HepG2 (cell line): Measurements from ENCODE around the gene ARHGEF7. TPM values are rescaled to one million over a fixed set of nuclear protein-coding genes. Genes with fewer than 3 reads are reported as not detected.

Experiments
- ATAC-seq: fragments of 200-7000 bp; cut with Tn5 transposase; 3 replicates; pipeline ENCODE4 v1.9.1; 2020; ENCODE audit warnings: mild to moderate bottlenecking, moderate library complexity
- BruUV-seq: library from RNA; stranded (reverse); fragments of 400-500 nt; replicated peaks from 2 replicates; lab custom pipeline; 2021; lab: Mats Ljungman, UMichigan
- CTCF ChIA-PET: fragments of 300-600 bp; formaldehyde crosslinking; extraction: SDS; loops from one replicate; lab custom pipeline; 2021; ENCODE audit warnings: low total read pairs, inconsistent platforms, low intra/inter-chr PET ratio; lab: Yijun Ruan, JAX
- POLR2A ChIA-PET: fragments of 350-600 bp; sonication (Branson Sonifier 250); formaldehyde crosslinking; loops from one replicate; lab custom pipeline; 2020; ENCODE audit warnings: antibody characterized with exemption, inconsistent platforms; lab: Yijun Ruan, JAX
- DNase-seq: peaks from one replicate; pipeline ENCODE4 v3.0.0-alpha.2; 2015; ENCODE audit warnings: low spot score
- FAIRE-seq: peaks from 3 replicates; lab custom pipeline; 2011; peaks lifted over from hg19 to GRCh38; lab: Jason Lieb, UNC
- H2AFZ ChIP-seq: one replicate; pipeline ENCODE4 v1.6.1; 2011; ENCODE audit warnings: low read length, inconsistent platforms
- H3K27ac ChIP-seq: fragments of 300-600 bp; 3 replicates; pipeline ENCODE4 v1.8.0; 2011; ENCODE audit warnings: mixed run types, mild to moderate bottlenecking, mixed read lengths, low read length, inconsistent platforms; ENCODE audit not compliant: insufficient read depth; ENCODE audit errors: extremely low read length
- H3K27me3 ChIP-seq, 2 experiments: fragments of 200-600 bp in 1 of 2; 2 replicates in 1 of 2; 3 replicates in 1 of 2; pipeline versions ENCODE4 v1.6.0 to v1.8.0; 2011; ENCODE audit warnings: low read length in 2 of 2, mild to moderate bottlenecking in 2 of 2, moderate library complexity in 2 of 2, inconsistent platforms in 1 of 2; ENCODE audit not compliant: insufficient read depth in 2 of 2, control insufficient read depth in 1 of 2
- H3K36me3 ChIP-seq, 2 experiments: fragments of 200-600 bp in 1 of 2; replicated peaks in 1 of 2; 2 replicates in 1 of 2; 3 replicates in 1 of 2; pipeline versions ENCODE4 v1.5.1 to v1.8.0; 2011; ENCODE audit warnings: low read length in 2 of 2, inconsistent platforms in 1 of 2; ENCODE audit not compliant: insufficient read depth in 2 of 2, control insufficient read depth in 1 of 2
- H3K4me1 ChIP-seq: 2 replicates; pipeline ENCODE4 v1.5.1; 2012; ENCODE audit warnings: low read length, inconsistent platforms; ENCODE audit not compliant: insufficient read depth
- H3K4me2 ChIP-seq: 2 replicates; pipeline ENCODE4 v1.6.0; 2011; ENCODE audit warnings: low read depth, low read length, inconsistent platforms
- H3K4me3 ChIP-seq, 3 experiments: fragments of 200-600 bp in 1 of 3; sonication (generic), shearing (Covaris generic) in 1 of 3; replicated peaks in 1 of 3; 2 replicates each; pipeline ENCODE4 v1.5.1; 2011 to 2016; ENCODE audit warnings: low read length in 3 of 3, inconsistent platforms in 2 of 3, low read depth in 2 of 3, mild to moderate bottlenecking in 2 of 3, control low read depth in 1 of 3, mixed read lengths in 1 of 3; ENCODE audit not compliant: insufficient read depth in 1 of 3
- H3K79me2 ChIP-seq: one replicate; pipeline ENCODE4 v1.6.1; 2011; ENCODE audit warnings: low read length, inconsistent platforms; ENCODE audit not compliant: insufficient read depth
- H3K9ac ChIP-seq: 2 replicates; pipeline ENCODE4 v1.6.0; 2011; ENCODE audit warnings: mild to moderate bottlenecking, low read depth, low read length, inconsistent platforms; ENCODE audit not compliant: insufficient read depth
- H3K9me3 ChIP-seq: 2 replicates; pipeline ENCODE4 v1.5.1; 2012; ENCODE audit warnings: mild to moderate bottlenecking, low read length
- H4K20me1 ChIP-seq: 2 replicates; pipeline ENCODE4 v1.6.0; 2011; ENCODE audit warnings: inconsistent platforms, mild to moderate bottlenecking, low read length, moderate library complexity; ENCODE audit not compliant: insufficient read depth
- MEIS1 ChIP-seq: sonication (generic); formaldehyde crosslinking; IDR thresholded peaks from 2 replicates; pipeline ENCODE4 v1.9.0; 2021; ENCODE audit warnings: mild to moderate bottlenecking, missing genetic modification reagents, moderate library complexity, borderline replicate concordance
- NFYC ChIP-seq: IDR thresholded peaks from 2 replicates; pipeline ENCODE4 v1.6.1; 2016; ENCODE audit warnings: missing genetic modification reagents, missing compliant biosample characterization
- ZFP90 ChIP-seq: sonication (generic); formaldehyde crosslinking; IDR thresholded peaks from 2 replicates; pipeline ENCODE4 v1.8.0; 2022; ENCODE audit warnings: missing genetic modification reagents, mild to moderate bottlenecking, inconsistent platforms, borderline replicate concordance
- ZNF713 ChIP-seq: sonication (generic); formaldehyde crosslinking; IDR thresholded peaks from 2 replicates; pipeline ENCODE4 v1.4.0; 2020; ENCODE audit warnings: mild to moderate bottlenecking, missing genetic modification reagents
- whole genome bisulfite sequencing: methylation state at CpG from one replicate; pipeline ENCODE4 v1.1.6; 2017; ENCODE audit warnings: low lambda C conversion rate; 5-methylcytosine and 5-hydroxymethylcytosine counted together
- in situ Hi-C: cut with HindIII; loops from 2 replicates; pipeline ENCODE4 v1.10.0; 2017; ENCODE audit warnings: low pct_unique_long_range_greater_than_20kb; ENCODE audit not compliant: extremely low pct_ligation_motif_present
- intact Hi-C: fragments of 100-400 bp; cut with micrococcal nuclease; formaldehyde crosslinking; loops from one replicate; pipeline ENCODE4 v1.10.0; 2022; ENCODE audit not compliant: unreplicated experiment
- polyA plus RNA-seq, 8 experiments: library from polyadenylated mRNA; depleted of rRNA in 3 of 8; stranded (reverse) in 7 of 8; unstranded in 1 of 8; fragments of >200 nt; fragmentation: Illumina TruSeq in 4 of 8; extraction: Trizol in 4 of 8; gene quantifications; 2 replicates each; pipeline versions ENCODE4 v1.2.1 to v1.2.3, GENCODE V29; 2011 to 2016; ENCODE audit warnings: low read depth in 4 of 8, missing spikeins in 1 of 8, mixed read lengths in 1 of 8; ENCODE audit not compliant: insufficient read depth in 1 of 8
- total RNA-seq, 5 experiments: library from RNA; depleted of rRNA; stranded (reverse); fragments of >200 nt; fragmentation: Illumina TruSeq; extraction: Trizol; gene quantifications; 2 replicates each; pipeline ENCODE4 v1.2.3, GENCODE V29; 2016; ENCODE audit warnings: low read depth in 1 of 5
- TF ChIP-seq, protein P1 (sequence below): sonication (generic); formaldehyde crosslinking; IDR thresholded peaks from 2 replicates; pipeline ENCODE4 v1.4.0; 2020; ENCODE audit warnings: missing genetic modification reagents, borderline replicate concordance
- TF ChIP-seq, protein P2 (sequence below): sonication (generic); formaldehyde crosslinking; IDR thresholded peaks from 2 replicates; pipeline ENCODE4 v1.4.0; 2020; ENCODE audit warnings: missing genetic modification reagents

ARHGEF7 gene
- total and polyA plus RNA-seq, 2 of the 13 experiments (the other 11 are each of a cell fraction or from before 2014, with no cell fraction given) = 15.7 to 22.3 TPM

DNA sequence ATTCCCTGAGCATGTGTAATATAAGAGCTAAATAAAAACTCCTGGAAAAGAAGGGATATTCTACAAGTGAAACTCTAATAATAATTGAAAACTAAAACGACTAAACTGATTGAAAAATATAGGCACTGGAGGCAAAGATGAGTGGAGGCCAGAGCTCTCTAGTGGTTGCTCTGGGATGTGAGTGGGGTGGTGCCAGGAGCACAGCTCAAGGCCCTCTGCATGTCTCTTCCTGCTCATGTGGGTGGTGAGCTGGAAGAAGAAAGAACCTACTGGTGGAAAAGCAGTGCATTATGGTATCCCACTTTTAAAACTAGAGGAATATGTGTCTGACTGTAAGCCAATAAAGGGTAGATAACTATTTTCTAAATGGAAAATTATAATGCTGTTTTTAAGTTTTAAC lies 15.8 kb upstream of the ARHGEF7 start (continued):
- TF ChIP-seq, protein P1, sequence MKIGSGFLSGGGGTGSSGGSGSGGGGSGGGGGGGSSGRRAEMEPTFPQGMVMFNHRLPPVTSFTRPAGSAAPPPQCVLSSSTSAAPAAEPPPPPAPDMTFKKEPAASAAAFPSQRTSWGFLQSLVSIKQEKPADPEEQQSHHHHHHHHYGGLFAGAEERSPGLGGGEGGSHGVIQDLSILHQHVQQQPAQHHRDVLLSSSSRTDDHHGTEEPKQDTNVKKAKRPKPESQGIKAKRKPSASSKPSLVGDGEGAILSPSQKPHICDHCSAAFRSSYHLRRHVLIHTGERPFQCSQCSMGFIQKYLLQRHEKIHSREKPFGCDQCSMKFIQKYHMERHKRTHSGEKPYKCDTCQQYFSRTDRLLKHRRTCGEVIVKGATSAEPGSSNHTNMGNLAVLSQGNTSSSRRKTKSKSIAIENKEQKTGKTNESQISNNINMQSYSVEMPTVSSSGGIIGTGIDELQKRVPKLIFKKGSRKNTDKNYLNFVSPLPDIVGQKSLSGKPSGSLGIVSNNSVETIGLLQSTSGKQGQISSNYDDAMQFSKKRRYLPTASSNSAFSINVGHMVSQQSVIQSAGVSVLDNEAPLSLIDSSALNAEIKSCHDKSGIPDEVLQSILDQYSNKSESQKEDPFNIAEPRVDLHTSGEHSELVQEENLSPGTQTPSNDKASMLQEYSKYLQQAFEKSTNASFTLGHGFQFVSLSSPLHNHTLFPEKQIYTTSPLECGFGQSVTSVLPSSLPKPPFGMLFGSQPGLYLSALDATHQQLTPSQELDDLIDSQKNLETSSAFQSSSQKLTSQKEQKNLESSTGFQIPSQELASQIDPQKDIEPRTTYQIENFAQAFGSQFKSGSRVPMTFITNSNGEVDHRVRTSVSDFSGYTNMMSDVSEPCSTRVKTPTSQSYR (CRISPR knock-in tag) = no peak
- TF ChIP-seq ZNF713 (no peak), ZFP90 (CRISPR knock-in tag) (no peak)

DNA sequence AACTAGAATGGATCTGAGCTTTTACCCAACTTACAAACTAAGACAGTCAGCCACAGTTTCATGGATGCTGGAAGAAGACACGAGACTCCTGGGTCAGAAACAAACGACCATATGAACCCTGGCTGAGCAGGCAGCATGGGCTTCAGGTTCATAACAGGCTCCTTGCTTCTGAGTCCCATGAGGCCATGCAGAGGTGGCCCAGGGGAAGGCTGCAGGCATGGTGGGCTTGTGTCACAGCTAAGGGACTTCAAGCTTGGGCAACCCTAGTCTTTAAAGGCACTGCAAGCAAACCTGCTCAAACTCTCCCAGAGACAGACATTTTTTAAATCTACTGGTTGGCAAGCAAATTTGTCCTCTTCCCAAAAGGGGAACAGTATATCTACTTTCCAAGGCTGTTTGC lies 5.1 kb upstream of the ARHGEF7 start:
- TF ChIP-seq, protein P2, sequence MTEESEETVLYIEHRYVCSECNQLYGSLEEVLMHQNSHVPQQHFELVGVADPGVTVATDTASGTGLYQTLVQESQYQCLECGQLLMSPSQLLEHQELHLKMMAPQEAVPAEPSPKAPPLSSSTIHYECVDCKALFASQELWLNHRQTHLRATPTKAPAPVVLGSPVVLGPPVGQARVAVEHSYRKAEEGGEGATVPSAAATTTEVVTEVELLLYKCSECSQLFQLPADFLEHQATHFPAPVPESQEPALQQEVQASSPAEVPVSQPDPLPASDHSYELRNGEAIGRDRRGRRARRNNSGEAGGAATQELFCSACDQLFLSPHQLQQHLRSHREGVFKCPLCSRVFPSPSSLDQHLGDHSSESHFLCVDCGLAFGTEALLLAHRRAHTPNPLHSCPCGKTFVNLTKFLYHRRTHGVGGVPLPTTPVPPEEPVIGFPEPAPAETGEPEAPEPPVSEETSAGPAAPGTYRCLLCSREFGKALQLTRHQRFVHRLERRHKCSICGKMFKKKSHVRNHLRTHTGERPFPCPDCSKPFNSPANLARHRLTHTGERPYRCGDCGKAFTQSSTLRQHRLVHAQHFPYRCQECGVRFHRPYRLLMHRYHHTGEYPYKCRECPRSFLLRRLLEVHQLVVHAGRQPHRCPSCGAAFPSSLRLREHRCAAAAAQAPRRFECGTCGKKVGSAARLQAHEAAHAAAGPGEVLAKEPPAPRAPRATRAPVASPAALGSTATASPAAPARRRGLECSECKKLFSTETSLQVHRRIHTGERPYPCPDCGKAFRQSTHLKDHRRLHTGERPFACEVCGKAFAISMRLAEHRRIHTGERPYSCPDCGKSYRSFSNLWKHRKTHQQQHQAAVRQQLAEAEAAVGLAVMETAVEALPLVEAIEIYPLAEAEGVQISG = no peak
- TF ChIP-seq NFYC (CRISPR knock-in tag) = no peak
- no peak for TF ChIP-seq MEIS1 (CRISPR knock-in tag)
- TF ChIP-seq, all 625 proteins: peak for 0
- H3K9ac ChIP-seq = no peak overlapping the region
- no peak overlapping the region for H3K27ac ChIP-seq
- WGBS = 0% methylated on average over 1 of the region's 2 CpGs
- H2AFZ ChIP-seq = no peak overlapping the region
- H3K9me3 ChIP-seq = no peaks in the 10 kb centered on the region
- FAIRE-seq (no peak), ATAC-seq (no peak), DNase-seq (no peak)
- peaks cover 12 to 38% of the 10 kb centered on the region in 2 experiments for H3K27me3 ChIP-seq
- H3K4me3 ChIP-seq = no peak overlapping the region
- H3K79me2 ChIP-seq = no peaks in the 10 kb centered on the region
- no peaks in the 10 kb centered on the region for H4K20me1 ChIP-seq
- in situ Hi-C loops (no loop called here), intact Hi-C loops (no loop called here)
- no peak overlapping the region for H3K4me2 ChIP-seq
- no peaks in the 10 kb centered on the region for H3K4me1 ChIP-seq
- CTCF ChIA-PET = no interaction called here
- BruUV-seq = no TSS peak
- POLR2A ChIA-PET = no interaction called here
- no peaks in the 10 kb centered on the region for H3K36me3 ChIP-seq
